GM04503 (cell line): Measurements from ENCODE around the gene CFLAR.
"Not testable (repeated sequence)": the region's sequence is repeated elsewhere in the genome, so short reads cannot be mapped to it uniquely, and the experiment has no call there.

Source experiments
- DNase-seq: peaks from one replicate; pipeline ENCODE4 v3.0.0-alpha.2; 2012; ENCODE audit warnings: low read depth

Gene CFLAR

GRCh38 chr2:201118961-201119854, 3.2 kb downstream of the CFLAR start:
- DNase-seq, result no peak

GRCh38 chr2:201122276-201122675, 6.3 kb downstream of the CFLAR start:
- no peak for DNase-seq

GRCh38 chr2:201126308-201127151, 10.6 kb downstream of the CFLAR start:
- DNase-seq, result no peak

GRCh38 chr2:201127152-201127511, 11.2 kb downstream of the CFLAR start:
- no peak for DNase-seq

GRCh38 chr2:201127570-201127969, 11.6 kb downstream of the CFLAR start:
- DNase-seq, result peak; percentile 75

- DNase-seq, result no peak
These were observed 12.1 kb downstream of the CFLAR start for GRCh38 chr2:201128033-201128432.

- peak; percentile 73 for DNase-seq
These were observed 13.1 kb downstream of the CFLAR start for GRCh38 chr2:201128933-201129505.

- no peak for DNase-seq
These were observed 14.7 kb downstream of the CFLAR start for GRCh38 chr2:201130524-201131186.

- DNase-seq, result no peak
These were observed 16.6 kb downstream of the CFLAR start for GRCh38 chr2:201132518-201132917.

- no peak for DNase-seq
These were observed 19.4 kb downstream of the CFLAR start for GRCh38 chr2:201135386-201135785.

GRCh38 chr2:201136889-201137321, 20.9 kb downstream of the CFLAR start:
- DNase-seq, result no peak

- DNase-seq, result no peak
These were observed 21.8 kb downstream of the CFLAR start for GRCh38 chr2:201137505-201138400.

GRCh38 chr2:201138401-201138970, 22.5 kb downstream of the CFLAR start:
- no peak for DNase-seq

GRCh38 chr2:201138986-201139781, 23.2 kb downstream of the CFLAR start:
- not testable (repeated sequence) for DNase-seq

- DNase-seq, result no peak
These were observed 24.1 kb downstream of the CFLAR start for GRCh38 chr2:201139836-201140604.

- DNase-seq, result no peak
These were observed 28.4 kb downstream of the CFLAR start for GRCh38 chr2:201144101-201145051.

GRCh38 chr2:201148434-201148990, 32.5 kb downstream of the CFLAR start:
- no peak for DNase-seq
